HG02973 (cell line): ENCODE data around the gene GRIN2A.

Experiments
- ATAC-seq: cut with Tn5 transposase; IDR thresholded peaks from one replicate; pipeline ENCODE4 v1.9.1; 2021; ENCODE audit warnings: moderate library complexity; ENCODE audit not compliant: unreplicated experiment

The GRIN2A gene

GRCh38 chr16:10090816-10091215 lies 91.4 kb downstream of the GRIN2A start:
- ATAC-seq, result no peak

- ATAC-seq, result no peak
Observed at GRCh38 chr16:10088380-10088793, 93.8 kb downstream of the GRIN2A start.

DNA sequence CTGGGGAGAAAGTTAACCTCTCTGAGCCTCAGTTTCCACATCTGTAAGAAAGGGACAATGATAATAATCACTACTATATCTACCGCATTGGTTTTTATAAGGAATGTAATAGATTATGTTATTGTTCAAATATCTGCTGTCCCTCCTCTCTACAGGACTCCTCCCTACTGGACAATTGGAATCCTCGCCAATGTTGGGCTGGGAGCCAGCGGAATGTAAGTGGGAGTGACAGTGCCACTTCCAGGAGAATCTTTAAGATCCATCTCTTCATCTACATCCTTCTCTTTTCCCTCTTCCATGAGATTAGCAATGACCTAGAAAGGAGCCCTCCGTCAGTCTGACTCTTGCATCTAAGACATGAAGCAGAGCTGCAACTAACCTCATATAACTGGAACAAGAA lies 95.1 kb downstream of the GRIN2A start:
- ATAC-seq, result no peak

- no peak for ATAC-seq
Observed at GRCh38 chr16:10086620-10087019, 95.6 kb downstream of the GRIN2A start.

DNA sequence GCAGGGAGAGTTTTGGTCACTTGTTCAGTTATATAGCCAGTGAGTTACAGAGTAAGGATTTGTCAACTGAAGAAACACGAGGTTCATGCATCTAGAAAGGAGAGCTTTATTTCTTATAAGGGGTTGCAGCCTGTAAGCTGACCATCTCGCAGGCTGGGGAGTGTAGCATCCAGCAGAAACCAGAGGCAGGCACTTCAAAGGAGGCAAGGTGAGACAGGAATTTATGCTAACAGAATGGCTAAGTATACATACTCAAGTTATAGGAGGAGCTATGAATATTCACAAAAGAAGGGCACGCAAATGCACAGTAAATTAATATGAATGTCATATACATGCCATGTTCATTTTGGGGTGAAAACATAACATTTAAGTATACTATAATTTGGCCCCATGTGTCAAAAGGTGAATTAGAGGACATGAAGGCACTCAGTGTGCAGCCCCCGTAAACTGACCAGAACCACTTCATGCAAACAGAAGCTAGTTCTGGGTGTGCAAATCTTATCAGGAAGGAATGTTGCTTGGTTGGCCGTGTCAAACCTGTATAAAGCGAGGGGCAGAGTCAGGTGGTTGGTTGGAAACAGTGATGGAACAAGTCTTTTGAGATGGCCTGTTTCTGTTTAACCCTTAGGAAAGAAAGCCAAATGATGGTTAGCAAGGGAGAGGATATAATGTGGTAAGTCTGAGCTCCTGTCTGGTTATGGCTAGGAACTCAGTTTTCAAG lies 97.0 kb downstream of the GRIN2A start:
- ATAC-seq, result no peak

DNA sequence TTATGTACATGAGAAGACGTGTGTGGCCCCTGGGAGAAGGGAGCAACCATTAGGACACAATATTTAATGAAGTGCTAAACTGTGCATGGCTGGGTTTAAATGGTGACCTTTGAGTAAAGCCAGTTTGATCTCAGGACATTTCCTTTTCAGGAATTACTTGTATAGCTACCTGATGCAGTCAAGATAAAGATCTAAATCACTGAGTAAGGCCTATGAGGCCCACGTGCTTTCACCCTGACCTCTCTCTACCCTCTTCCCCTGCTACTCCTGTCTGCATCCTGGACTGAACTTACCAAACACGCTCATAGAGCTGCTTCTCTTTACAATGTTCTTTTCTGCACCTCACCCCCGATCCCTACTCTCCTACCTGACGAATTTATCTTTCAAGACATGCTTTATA lies 98.9 kb downstream of the GRIN2A start:
- no peak for ATAC-seq

GRCh38 chr16:10081201-10081940 lies 100.9 kb downstream of the GRIN2A start:
- no peak for ATAC-seq

DNA sequence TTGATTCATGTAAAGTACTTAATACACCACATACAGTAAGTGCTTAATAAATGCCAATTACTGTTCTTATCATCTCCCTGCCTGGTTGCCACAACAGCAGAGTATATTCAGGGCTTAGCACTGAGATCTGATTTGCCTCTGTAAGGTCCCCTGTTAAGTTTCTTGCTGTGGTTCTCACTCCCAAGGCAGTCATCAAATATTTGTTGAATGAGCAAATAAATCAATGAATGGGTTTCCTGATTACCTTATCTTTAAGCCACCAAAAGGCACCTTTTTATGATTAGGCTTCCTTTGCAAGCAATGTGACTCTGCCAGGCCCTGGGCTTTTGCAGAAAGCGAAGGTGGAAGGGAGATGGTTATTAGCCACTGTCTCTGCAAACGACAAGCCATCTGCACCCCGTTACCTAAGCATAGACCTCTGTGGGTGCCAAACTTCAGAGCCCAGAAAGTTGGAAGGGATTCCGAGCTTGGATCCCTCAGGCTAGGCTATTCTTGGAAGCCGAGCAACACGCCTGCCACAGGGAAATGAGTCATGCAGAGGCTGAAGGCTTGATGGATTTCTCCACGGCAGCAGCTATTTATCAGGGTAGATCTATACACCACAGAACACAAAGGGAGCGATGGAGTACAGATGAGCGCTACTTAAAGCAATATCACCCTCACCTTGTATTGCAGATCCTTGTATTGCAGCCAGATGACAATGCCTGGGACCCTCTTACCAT lies 102.0 kb downstream of the GRIN2A start:
- ATAC-seq, result no peak

- no peak for ATAC-seq
Observed at GRCh38 chr16:10078541-10078949, 103.7 kb downstream of the GRIN2A start.

GRCh38 chr16:10077861-10078260 lies 104.4 kb downstream of the GRIN2A start:
- no peak for ATAC-seq

DNA sequence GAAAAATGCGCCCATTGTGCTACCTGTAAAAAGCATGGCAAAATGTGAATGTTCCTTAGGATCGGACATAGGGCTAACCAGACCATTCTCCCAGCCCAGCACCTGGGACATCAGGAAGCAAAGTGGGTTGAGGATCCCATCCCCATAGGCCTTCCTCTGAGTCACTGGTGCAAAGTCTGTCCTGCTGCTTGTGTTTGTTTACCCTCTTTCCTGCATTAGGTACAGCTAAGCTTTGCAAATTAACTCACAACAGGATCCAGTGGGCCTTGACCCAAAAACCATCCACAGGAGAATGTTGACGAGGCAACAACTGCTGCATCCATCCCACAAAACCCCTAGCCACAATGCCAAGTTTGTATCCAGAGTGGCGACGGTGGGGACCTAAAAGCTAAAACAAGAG lies 106.2 kb downstream of the GRIN2A start:
- no peak for ATAC-seq

- no peak for ATAC-seq
Observed at GRCh38 chr16:10070591-10070990, 111.6 kb downstream of the GRIN2A start.

DNA sequence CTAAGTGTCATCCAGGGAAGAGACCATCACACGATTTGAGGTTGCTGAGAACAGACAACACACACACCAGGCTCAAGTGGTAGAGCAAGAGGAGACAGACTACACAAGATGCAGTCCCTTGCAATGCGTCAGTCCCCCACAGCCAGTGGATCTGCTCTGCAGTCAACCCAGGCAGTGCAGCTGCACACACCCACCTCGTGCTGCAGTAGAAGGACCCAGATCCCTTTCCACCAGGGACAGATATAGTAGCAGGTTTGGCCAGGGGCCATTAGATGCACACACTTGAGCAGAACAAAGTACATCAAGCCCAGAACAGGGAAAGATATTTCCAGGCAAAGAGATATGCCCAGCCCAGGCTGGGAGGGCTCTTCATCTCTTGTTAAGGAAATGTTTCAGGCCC lies 112.9 kb downstream of the GRIN2A start:
- ATAC-seq, result no peak

DNA sequence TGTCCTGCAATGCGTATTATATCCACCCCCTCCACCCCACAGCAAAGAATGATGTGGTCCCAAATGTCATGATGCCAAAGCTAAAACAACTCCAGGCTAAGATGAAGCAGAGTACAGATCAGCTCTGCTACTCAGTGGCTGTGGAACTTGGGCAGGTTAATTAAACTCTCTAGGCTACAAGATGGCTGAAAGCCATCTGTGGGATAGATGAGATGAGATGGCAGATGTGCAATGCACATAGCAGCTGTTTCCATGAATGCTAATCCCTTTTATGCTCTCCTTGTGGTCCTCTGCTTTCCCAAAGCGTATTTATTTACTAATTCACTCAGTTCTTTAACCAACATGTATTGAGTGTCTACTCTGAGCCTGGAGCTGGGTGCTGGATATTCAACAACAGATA lies 114.4 kb downstream of the GRIN2A start:
- ATAC-seq, result no peak

DNA sequence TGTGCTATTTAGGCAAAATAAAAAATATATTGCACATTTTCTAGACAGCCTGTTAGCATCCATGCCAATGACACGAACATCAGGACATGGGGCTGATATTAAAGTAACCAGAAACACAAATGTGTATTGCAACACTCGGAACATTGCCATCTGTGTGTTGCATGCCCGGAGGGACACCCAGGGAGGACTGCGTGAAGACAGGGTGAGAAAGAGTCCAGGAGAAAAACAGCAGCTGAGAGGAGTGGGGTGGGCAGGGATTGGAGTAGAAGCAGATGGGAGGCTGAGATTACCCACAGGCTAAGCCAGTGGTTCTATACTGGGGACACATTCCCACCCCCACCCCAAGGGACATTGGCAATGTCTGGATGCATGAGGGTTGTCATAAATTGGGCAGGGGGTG lies 114.8 kb downstream of the GRIN2A start:
- ATAC-seq, result no peak

- no peak for ATAC-seq
Observed at GRCh38 chr16:10065019-10065418, 117.2 kb downstream of the GRIN2A start.

DNA sequence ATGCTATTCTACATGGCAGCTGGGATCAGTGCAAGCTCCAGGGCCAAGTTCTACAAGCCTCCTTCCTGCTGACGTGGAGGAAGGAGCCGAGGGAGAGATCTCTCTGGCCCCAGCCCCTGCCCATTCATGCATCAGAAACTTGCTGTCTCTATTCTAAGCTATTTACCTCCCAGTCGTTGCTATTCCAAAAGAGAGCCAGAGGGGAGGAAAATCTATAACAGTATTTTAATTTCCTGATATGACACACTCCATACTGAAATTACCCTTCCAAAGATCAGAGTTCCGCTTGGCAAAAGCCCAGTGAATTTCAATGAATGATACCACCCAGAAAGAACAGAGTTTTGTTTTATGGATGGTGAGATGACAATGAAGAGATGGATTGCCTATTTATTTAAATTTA lies 133.4 kb downstream of the GRIN2A start:
- ATAC-seq, result no peak

DNA sequence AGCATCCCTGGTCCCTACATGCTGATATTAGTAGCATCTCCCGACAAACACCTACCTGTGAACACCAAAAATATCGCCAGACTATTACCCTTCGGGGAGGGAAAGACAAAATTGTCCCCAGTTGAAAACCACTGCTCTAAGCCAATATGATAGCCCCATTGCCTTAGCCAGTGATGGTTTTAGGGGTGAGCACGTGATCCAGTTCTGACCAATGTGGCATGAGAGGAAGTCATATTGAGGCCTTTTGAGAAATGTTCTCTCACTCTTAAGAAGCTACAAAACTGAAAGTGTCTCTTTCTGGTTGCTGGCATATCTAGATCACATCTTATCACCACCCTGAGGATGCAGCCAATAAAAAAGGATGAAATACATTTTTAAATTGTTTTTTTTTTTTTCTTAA lies 136.3 kb downstream of the GRIN2A start:
- ATAC-seq, result no peak

GRCh38 chr16:10045291-10045775 lies 136.9 kb downstream of the GRIN2A start:
- ATAC-seq, result no peak

GRCh38 chr16:10040136-10041080 lies 141.8 kb downstream of the GRIN2A start:
- ATAC-seq, result no peak
